ENCODE results near the gene PUDP.

Gene PUDP

DNA sequence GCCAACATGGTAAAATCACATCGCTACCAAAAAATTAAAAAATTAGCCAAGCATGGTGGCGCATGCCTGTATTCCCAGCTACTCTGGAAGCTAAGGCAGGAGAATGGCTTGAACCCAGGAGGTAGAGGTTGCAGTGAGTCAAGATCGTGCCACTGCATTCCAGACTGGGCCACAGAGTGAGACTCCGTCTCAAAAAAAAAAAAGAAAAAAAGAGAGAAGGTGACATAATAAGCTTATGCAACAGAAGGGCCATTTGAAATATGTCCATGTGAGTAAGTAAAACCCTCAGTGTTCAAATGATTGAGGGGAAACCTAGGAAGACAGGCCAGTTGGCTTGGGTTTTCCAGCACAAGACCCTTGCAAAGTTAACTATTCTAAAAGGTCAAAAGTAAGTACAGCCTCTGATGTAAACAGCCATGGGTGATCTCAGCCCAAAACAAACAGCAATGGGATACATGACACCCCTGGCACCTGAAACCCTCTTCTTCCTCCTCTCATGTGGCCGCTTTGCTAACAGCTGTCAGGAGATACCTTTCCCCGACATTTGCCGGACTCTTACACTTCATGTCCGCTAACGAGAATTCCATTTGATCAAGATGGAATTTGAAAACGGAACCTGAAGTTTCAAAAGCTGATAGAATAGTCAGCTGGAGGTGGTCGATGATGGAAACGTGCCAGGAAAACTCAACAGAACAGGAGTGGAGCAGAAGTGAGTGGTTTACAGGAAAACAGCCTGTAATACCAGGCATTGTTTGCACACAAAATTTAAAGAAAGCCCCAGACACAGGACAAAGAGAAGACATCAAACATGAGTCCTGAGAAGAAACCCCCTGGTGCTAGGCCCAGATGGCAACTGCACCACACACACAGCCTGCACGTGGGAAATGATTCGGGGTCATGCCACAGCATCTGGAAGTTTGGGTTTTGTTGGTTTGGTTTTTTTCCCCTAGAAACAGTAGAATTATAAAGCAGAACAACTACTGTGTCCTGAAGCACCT, 93.4 kb downstream of the PUDP start:
- H3K9ac ChIP-seq (ENCODE audit: low read length), result no peak overlapping the region
- H3K79me2 ChIP-seq (ENCODE audit: control insufficient read depth, insufficient read depth, low read length), result no peaks in the 10 kb centered on the region
- H3K27ac ChIP-seq (ENCODE audit: low read depth, low read length), result no peak overlapping the region
- no peaks in the 10 kb centered on the region for H3K27me3 ChIP-seq (ENCODE audit: insufficient read depth, low read length, poor library complexity)
- H4K8ac ChIP-seq (ENCODE audit: low read depth, low read length), result no peak overlapping the region
- no peak overlapping the region for H2AK5ac ChIP-seq (ENCODE audit: low read length)
- H2BK5ac ChIP-seq (ENCODE audit: low read length), result no peak overlapping the region
- H3K4me2 ChIP-seq (ENCODE audit: low read length), result no peak overlapping the region
- no peak overlapping the region for H3K56ac ChIP-seq (ENCODE audit: low read length)
- no peaks in the 10 kb centered on the region for H3K79me1 ChIP-seq (ENCODE audit: low read length)
- H3K4me1 ChIP-seq (ENCODE audit: control insufficient read depth, low read depth, low read length), result no peaks in the 10 kb centered on the region
- no peak for DNase-seq
- WGBS (ENCODE audit: extremely low coverage, insufficient coverage, low lambda C conversion rate), result no CpG with 5 or more reads among the region's 14 CpGs
- no peak overlapping the region for H2BK15ac ChIP-seq (replicated peaks; ENCODE audit: low read depth)
- H3K4me3 ChIP-seq (ENCODE audit: low read length), result no peak overlapping the region
- no peak overlapping the region for H3K18ac ChIP-seq (ENCODE audit: low read length)
- no peaks in the 10 kb centered on the region for H3K36me3 ChIP-seq (ENCODE audit: control insufficient read depth, insufficient read depth, low read length)
- no peak overlapping the region for H2BK120ac ChIP-seq (ENCODE audit: low read depth, low read length)
- no peak overlapping the region for H3K23ac ChIP-seq (ENCODE audit: low read length)
- no peak overlapping the region for H3K4ac ChIP-seq (ENCODE audit: low read depth, low read length)
- H4K5ac ChIP-seq (ENCODE audit: low read length), result no peak overlapping the region

- Histone ChIP-seq H3K4ac (ENCODE audit: low read depth, low read length) (no peak overlapping the region), H3K27ac (ENCODE audit: low read depth, low read length) (no peak overlapping the region), H2BK120ac (ENCODE audit: low read depth, low read length) (no peak overlapping the region), H3K18ac (ENCODE audit: low read length) (no peak overlapping the region), H4K8ac (ENCODE audit: low read depth, low read length) (no peak overlapping the region), H3K23ac (ENCODE audit: low read length) (no peak overlapping the region), H3K4me1 (ENCODE audit: control insufficient read depth, low read depth, low read length) (no peaks in the 10 kb centered on the region), H3K79me2 (ENCODE audit: control insufficient read depth, insufficient read depth, low read length) (no peaks in the 10 kb centered on the region), H3K4me3 (ENCODE audit: low read length) (no peak overlapping the region), H2AK5ac (ENCODE audit: low read length) (no peak overlapping the region), H3K56ac (ENCODE audit: low read length) (no peak overlapping the region), H3K27me3 (ENCODE audit: insufficient read depth, low read length, poor library complexity) (no peaks in the 10 kb centered on the region), H2BK5ac (ENCODE audit: low read length) (no peak overlapping the region), H3K79me1 (ENCODE audit: low read length) (no peaks in the 10 kb centered on the region), H3K4me2 (ENCODE audit: low read length) (no peak overlapping the region), H3K9ac (ENCODE audit: low read length) (no peak overlapping the region), H3K36me3 (ENCODE audit: control insufficient read depth, insufficient read depth, low read length) (no peaks in the 10 kb centered on the region), H2BK15ac (replicated peaks; ENCODE audit: low read depth) (no peak overlapping the region), H4K5ac (ENCODE audit: low read length) (no peak overlapping the region)
- DNase-seq, result no peak
- WGBS (ENCODE audit: extremely low coverage, insufficient coverage, low lambda C conversion rate), result no CpG with 5 or more reads among the region's 6 CpGs
These were observed 95.4 kb downstream of the PUDP start for GRCh38 chrX:7052541-7052940.

DNA sequence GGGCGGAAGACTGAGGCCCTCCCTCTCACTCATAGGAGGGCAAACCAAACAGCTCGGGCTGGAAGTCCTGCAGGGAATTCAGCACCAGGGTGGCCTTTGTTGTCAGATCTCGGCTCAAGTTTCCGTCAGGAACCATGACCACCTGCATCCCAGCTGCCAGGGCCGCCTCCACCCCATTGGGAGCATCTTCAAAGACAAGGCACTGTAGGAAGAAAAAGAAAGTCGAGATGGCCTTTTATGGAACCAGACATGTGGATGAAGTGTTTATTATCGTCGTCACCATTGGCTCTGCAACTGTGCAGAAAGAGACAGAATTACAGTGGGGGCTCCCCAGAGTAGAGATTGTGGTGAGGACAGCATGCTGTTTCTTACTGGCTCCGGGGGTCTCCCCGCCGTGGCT, 97.7 kb downstream of the PUDP start:
- Histone ChIP-seq H3K23ac (ENCODE audit: low read length) (no peak overlapping the region), H2BK5ac (ENCODE audit: low read length) (no peak overlapping the region), H3K27ac (ENCODE audit: low read depth, low read length) (no peak overlapping the region), H3K4me2 (ENCODE audit: low read length) (no peak overlapping the region), H3K18ac (ENCODE audit: low read length) (no peak overlapping the region), H2AK5ac (ENCODE audit: low read length) (no peak overlapping the region), H3K79me1 (ENCODE audit: low read length) (no peaks in the 10 kb centered on the region), H3K56ac (ENCODE audit: low read length) (no peak overlapping the region), H3K9ac (ENCODE audit: low read length) (no peak overlapping the region), H4K8ac (ENCODE audit: low read depth, low read length) (no peak overlapping the region), H3K79me2 (ENCODE audit: control insufficient read depth, insufficient read depth, low read length) (no peaks in the 10 kb centered on the region), H3K27me3 (ENCODE audit: insufficient read depth, low read length, poor library complexity) (no peaks in the 10 kb centered on the region), H3K4ac (ENCODE audit: low read depth, low read length) (no peak overlapping the region), H4K5ac (ENCODE audit: low read length) (no peak overlapping the region), H2BK120ac (ENCODE audit: low read depth, low read length) (no peak overlapping the region), H3K4me1 (ENCODE audit: control insufficient read depth, low read depth, low read length) (no peaks in the 10 kb centered on the region), H3K4me3 (ENCODE audit: low read length) (no peak overlapping the region), H3K36me3 (ENCODE audit: control insufficient read depth, insufficient read depth, low read length) (no peaks in the 10 kb centered on the region), H2BK15ac (replicated peaks; ENCODE audit: low read depth) (no peak overlapping the region)
- WGBS (ENCODE audit: extremely low coverage, insufficient coverage, low lambda C conversion rate), result no CpG with 5 or more reads among the region's 11 CpGs
- DNase-seq, result no peak

DNA sequence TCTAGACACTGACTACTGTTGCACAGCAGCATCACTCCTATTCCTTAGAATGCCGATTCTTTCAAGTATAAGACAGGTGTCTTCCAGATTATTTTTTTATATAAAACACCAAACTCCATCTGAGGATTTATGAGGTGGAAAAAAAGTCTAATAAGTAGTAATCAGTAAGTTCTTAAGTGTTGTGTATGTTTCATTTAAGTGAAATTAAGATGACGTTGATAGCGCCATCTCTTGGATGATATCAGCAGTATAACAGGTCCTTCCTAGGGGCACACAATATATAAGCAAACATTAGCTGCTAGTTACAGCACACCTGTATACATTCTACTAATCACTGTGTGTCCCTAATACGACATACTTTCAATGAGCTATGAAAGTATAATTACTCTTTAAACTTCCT, 100.0 kb downstream of the PUDP start:
- Histone ChIP-seq H2BK120ac (ENCODE audit: low read depth, low read length) (no peak overlapping the region), H2BK15ac (replicated peaks; ENCODE audit: low read depth) (no peak overlapping the region), H2BK5ac (ENCODE audit: low read length) (no peak overlapping the region), H3K4me3 (ENCODE audit: low read length) (no peak overlapping the region), H3K4me2 (ENCODE audit: low read length) (no peak overlapping the region), H3K18ac (ENCODE audit: low read length) (no peak overlapping the region), H2AK5ac (ENCODE audit: low read length) (no peak overlapping the region), H3K9ac (ENCODE audit: low read length) (no peak overlapping the region), H3K56ac (ENCODE audit: low read length) (no peak overlapping the region), H3K4ac (ENCODE audit: low read depth, low read length) (no peak overlapping the region), H3K79me2 (ENCODE audit: control insufficient read depth, insufficient read depth, low read length) (no peaks in the 10 kb centered on the region), H3K27me3 (ENCODE audit: insufficient read depth, low read length, poor library complexity) (no peaks in the 10 kb centered on the region), H3K79me1 (ENCODE audit: low read length) (no peaks in the 10 kb centered on the region), H4K8ac (ENCODE audit: low read depth, low read length) (no peak overlapping the region), H4K5ac (ENCODE audit: low read length) (no peak overlapping the region), H3K27ac (ENCODE audit: low read depth, low read length) (no peak overlapping the region), H3K36me3 (ENCODE audit: control insufficient read depth, insufficient read depth, low read length) (no peaks in the 10 kb centered on the region), H3K4me1 (ENCODE audit: control insufficient read depth, low read depth, low read length) (no peaks in the 10 kb centered on the region), H3K23ac (ENCODE audit: low read length) (no peak overlapping the region)
- DNase-seq, result peak; percentile 13
- no CpG with 5 or more reads among the region's 4 CpGs for WGBS (ENCODE audit: extremely low coverage, insufficient coverage, low lambda C conversion rate)

GRCh38 chrX:7045238-7045955, 102.6 kb downstream of the PUDP start:
- Histone ChIP-seq H2AK5ac (ENCODE audit: low read length) (no peak overlapping the region), H3K56ac (ENCODE audit: low read length) (no peak overlapping the region), H2BK15ac (replicated peaks; ENCODE audit: low read depth) (no peak overlapping the region), H3K27me3 (ENCODE audit: insufficient read depth, low read length, poor library complexity) (no peaks in the 10 kb centered on the region), H3K4me1 (ENCODE audit: control insufficient read depth, low read depth, low read length) (no peaks in the 10 kb centered on the region), H3K9ac (ENCODE audit: low read length) (no peak overlapping the region), H3K4me2 (ENCODE audit: low read length) (no peak overlapping the region), H3K79me1 (ENCODE audit: low read length) (no peaks in the 10 kb centered on the region), H3K4me3 (ENCODE audit: low read length) (no peak overlapping the region), H4K5ac (ENCODE audit: low read length) (no peak overlapping the region), H2BK120ac (ENCODE audit: low read depth, low read length) (no peak overlapping the region), H3K36me3 (ENCODE audit: control insufficient read depth, insufficient read depth, low read length) (no peaks in the 10 kb centered on the region), H2BK5ac (ENCODE audit: low read length) (no peak overlapping the region), H3K79me2 (ENCODE audit: control insufficient read depth, insufficient read depth, low read length) (no peaks in the 10 kb centered on the region), H4K8ac (ENCODE audit: low read depth, low read length) (no peak overlapping the region), H3K18ac (ENCODE audit: low read length) (no peak overlapping the region), H3K23ac (ENCODE audit: low read length) (no peak overlapping the region), H3K4ac (ENCODE audit: low read depth, low read length) (no peak overlapping the region), H3K27ac (ENCODE audit: low read depth, low read length) (no peak overlapping the region)
- no peak for DNase-seq
- no CpG with 5 or more reads among the region's 4 CpGs for WGBS (ENCODE audit: extremely low coverage, insufficient coverage, low lambda C conversion rate)
